MG63 (cell line): ENCODE measurements around the gene FIG4. TPM values are rescaled to one million over a fixed set of nuclear protein-coding genes. Genes with fewer than 3 reads are reported as not detected.
"Not testable (repeated sequence)": the region's sequence is repeated elsewhere in the genome, so short reads cannot be mapped to it uniquely, and the experiment has no call there.

Experiments
- DNase-seq: peaks from one replicate; pipeline ENCODE4 v3.0.0-alpha.2; 2020
- H3K27me3 ChIP-seq: fragments of 250-450 bp; sonication (Bioruptor Pico); 2 replicates; pipeline ENCODE4 v1.5.1; 2020; ENCODE audit warnings: mild to moderate bottlenecking, moderate library complexity
- H3K36me3 ChIP-seq: fragments of 250-450 bp; sonication (Bioruptor Pico); 2 replicates; pipeline ENCODE4 v1.5.1; 2020; ENCODE audit warnings: mild to moderate bottlenecking, moderate library complexity
- H3K4me3 ChIP-seq: fragments of 250-450 bp; sonication (Bioruptor Pico); 2 replicates; pipeline ENCODE4 v1.5.1; 2020; ENCODE audit warnings: mild to moderate bottlenecking, moderate library complexity
- H3K9me3 ChIP-seq: fragments of 250-450 bp; sonication (Bioruptor Pico); 2 replicates; pipeline ENCODE4 v1.5.1; 2020; ENCODE audit warnings: mild to moderate bottlenecking, moderate library complexity
- total RNA-seq: library from RNA; depleted of rRNA; stranded (reverse); fragments of >200 nt; shearing (Covaris generic); gene quantifications from 2 replicates; pipeline ENCODE4 v1.2.3, GENCODE V29; 2014; ENCODE audit warnings: low replicate concordance; rRNA removed

FIG4 gene
- 5.0 and 6.3 TPM in 2 replicates for total RNA-seq

- DNase-seq = peak; percentile 94
- H3K36me3 ChIP-seq = peaks cover under 1% of the 10 kb centered on the region; the same call in 1 of the 2 replicates
- H3K4me3 ChIP-seq = peak within 1 kb of the TSS; percentile 67
- H3K9me3 ChIP-seq = no peaks in the 10 kb centered on the region
- H3K27me3 ChIP-seq = no peaks in the 10 kb centered on the region
Observed at GRCh38 chr6:109690737-109691621, at the start of gene FIG4, which contains the start of gene AK9. Gene FIG4, plus strand, starts transcription at chr6:109691296. Its CDS starts 140 bp downstream, at chr6:109691436. Gene AK9, minus strand, starts transcription at chr6:109691202. Its CDS starts 15,457 bp downstream, at chr6:109675745.

DNA sequence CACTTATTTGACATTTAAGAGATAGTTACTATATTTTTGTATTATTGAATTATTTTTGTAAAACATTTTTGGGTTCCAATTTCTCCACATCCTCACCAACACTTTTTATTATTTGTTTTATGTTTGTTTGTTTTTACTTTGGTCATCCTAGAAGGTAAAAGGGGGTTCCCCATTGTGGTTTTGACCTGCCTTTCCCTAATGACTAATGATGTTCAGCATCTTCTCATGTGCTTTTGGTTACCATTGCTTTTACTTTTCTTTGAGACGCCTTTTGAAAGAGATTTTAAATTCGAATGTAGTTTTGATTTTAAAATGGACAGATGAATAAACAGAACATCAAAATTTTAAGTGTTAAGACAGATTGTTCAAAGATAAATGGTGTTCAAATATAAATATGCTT is 47.0 kb upstream of the FIG4 start:
- H3K27me3 ChIP-seq = no peaks in the 10 kb centered on the region
- no peak overlapping the region for H3K4me3 ChIP-seq
- no peaks in the 10 kb centered on the region for H3K36me3 ChIP-seq
- DNase-seq = no peak
- no peaks in the 10 kb centered on the region for H3K9me3 ChIP-seq

GRCh38 chr6:109653264-109653663 is 37.8 kb upstream of the FIG4 start:
- Histone ChIP-seq H3K27me3 (no peaks in the 10 kb centered on the region), H3K4me3 (no peak overlapping the region), H3K9me3 (no peaks in the 10 kb centered on the region), H3K36me3 (no peaks in the 10 kb centered on the region)
- no peak for DNase-seq

DNA sequence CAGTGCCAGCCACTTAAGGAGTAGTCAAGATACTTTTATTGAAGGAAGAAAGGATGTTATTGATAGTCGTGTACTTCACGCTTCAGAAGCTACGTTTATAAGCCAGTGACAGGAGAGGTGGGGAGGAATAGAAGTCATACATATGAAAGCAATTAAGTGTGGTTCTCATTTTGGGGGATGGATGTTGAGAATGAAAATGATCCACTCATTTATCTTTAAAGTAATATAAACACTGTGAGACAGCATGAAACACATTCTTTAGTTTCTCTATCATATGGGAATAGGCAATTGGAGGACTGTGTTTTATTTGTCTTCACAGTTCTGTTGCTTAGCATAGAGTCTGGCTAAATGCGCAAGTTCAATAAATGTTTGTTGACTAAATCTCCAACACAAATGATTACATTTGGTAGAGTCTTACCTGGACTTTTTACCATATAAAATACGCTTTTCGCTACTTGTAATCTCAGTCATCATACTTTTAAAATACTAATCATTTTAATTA is 35.3 kb upstream of the FIG4 start:
- no peaks in the 10 kb centered on the region for H3K9me3 ChIP-seq
- H3K36me3 ChIP-seq = no peaks in the 10 kb centered on the region
- DNase-seq = no peak
- H3K27me3 ChIP-seq = no peaks in the 10 kb centered on the region
- H3K4me3 ChIP-seq = no peak overlapping the region

GRCh38 chr6:109660526-109661320 is 30.4 kb upstream of the FIG4 start:
- Histone ChIP-seq H3K4me3 (no peak overlapping the region), H3K9me3 (no peaks in the 10 kb centered on the region), H3K27me3 (no peaks in the 10 kb centered on the region), H3K36me3 (no peaks in the 10 kb centered on the region)
- no peak for DNase-seq

- no peak overlapping the region for H3K4me3 ChIP-seq
- H3K36me3 ChIP-seq = no peaks in the 10 kb centered on the region
- no peaks in the 10 kb centered on the region for H3K27me3 ChIP-seq
- no peaks in the 10 kb centered on the region for H3K9me3 ChIP-seq
- no peak for DNase-seq
Observed at GRCh38 chr6:109662192-109662591, 28.9 kb upstream of the FIG4 start.

DNA sequence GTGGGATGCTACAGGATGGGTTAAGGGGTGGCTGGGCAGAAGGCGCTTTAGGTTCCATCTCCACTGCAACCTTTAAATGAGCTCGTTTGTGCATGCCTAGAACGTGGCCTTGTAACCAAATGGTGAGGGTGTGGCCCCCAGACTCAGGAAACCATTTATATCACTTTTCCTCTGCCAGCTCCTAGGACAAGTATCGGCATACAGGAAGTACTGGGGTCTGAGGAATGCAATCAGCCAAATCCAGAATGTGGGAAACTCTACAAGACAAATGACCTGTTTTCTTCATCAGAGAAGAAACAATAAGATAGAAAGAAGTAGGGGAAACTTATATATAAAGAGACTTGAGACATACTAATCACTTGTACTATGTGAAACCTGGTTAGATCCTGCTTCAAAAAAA is 21.3 kb upstream of the FIG4 start:
- no peaks in the 10 kb centered on the region for H3K9me3 ChIP-seq
- no peaks in the 10 kb centered on the region for H3K27me3 ChIP-seq
- no peak for DNase-seq
- no peak overlapping the region for H3K4me3 ChIP-seq
- no peaks in the 10 kb centered on the region for H3K36me3 ChIP-seq

DNA sequence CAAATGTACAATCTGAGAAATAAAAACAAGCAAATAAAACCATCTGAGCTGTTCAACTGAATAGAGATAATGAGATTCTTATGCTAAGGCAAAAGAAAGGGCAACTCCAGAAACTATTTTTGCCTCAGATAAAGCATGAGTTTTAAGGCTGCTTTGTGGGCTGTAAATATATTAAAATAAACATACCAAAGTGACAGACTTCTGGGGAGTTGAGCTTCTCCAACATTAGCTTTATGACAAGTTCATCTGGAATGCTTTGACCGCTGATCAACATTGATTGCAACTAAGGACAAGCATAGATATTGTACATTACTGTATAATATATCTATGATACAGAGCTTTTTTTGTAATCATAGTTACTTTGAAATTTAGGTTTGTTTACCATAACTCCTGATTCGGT is 19.4 kb upstream of the FIG4 start:
- H3K4me3 ChIP-seq = no peak overlapping the region
- no peaks in the 10 kb centered on the region for H3K36me3 ChIP-seq
- H3K9me3 ChIP-seq = no peaks in the 10 kb centered on the region
- no peak for DNase-seq
- no peaks in the 10 kb centered on the region for H3K27me3 ChIP-seq

GRCh38 chr6:109672175-109672574 is 18.9 kb upstream of the FIG4 start:
- Histone ChIP-seq H3K27me3 (no peaks in the 10 kb centered on the region), H3K9me3 (no peaks in the 10 kb centered on the region), H3K4me3 (no peak overlapping the region), H3K36me3 (no peaks in the 10 kb centered on the region)
- no peak for DNase-seq

DNA sequence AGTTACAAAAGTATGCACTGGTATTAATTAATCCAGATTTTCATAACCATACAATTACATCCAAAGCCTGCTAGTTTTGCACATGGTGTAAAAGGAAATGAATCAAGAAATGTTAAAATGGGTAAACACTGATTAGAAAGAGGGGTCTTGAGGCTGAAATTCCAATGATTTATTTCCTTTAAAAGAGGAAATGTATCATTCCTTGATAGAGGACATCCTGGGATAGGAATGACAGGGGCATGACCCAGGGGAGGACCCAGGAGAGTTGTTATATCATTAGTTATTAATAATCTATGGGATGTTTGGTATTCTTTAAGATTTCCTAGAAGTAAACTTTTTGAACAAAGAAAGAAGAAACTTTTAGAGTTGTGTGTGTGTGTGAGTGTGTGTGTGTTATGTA is 18.3 kb upstream of the FIG4 start:
- Histone ChIP-seq H3K4me3 (no peak overlapping the region), H3K9me3 (no peaks in the 10 kb centered on the region), H3K27me3 (no peaks in the 10 kb centered on the region), H3K36me3 (no peaks in the 10 kb centered on the region)
- no peak for DNase-seq

GRCh38 chr6:109676724-109677123 is 14.4 kb upstream of the FIG4 start:
- H3K27me3 ChIP-seq = no peaks in the 10 kb centered on the region
- no peak overlapping the region for H3K4me3 ChIP-seq
- H3K9me3 ChIP-seq = no peaks in the 10 kb centered on the region
- DNase-seq = no peak
- H3K36me3 ChIP-seq = no peaks in the 10 kb centered on the region

DNA sequence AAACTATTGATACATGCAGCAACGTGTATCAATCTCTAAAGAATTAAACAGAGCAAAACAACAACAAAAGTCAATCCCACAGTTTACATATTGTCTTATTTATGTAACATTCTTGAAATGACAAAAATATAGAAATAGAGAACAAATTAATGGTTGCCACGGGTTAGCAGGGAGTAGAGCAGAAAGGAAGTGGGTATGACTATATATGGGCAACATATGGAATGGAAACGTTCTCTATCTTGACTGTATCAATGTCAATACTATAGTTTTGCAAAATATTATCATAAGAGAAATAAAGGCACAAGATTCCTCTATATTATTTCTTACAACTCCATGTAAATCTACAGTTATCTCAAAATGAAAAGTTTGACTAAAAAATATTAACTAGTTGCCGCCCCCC is 12.9 kb upstream of the FIG4 start:
- DNase-seq = no peak
- Histone ChIP-seq H3K36me3 (no peaks in the 10 kb centered on the region), H3K4me3 (no peak overlapping the region), H3K27me3 (no peaks in the 10 kb centered on the region), H3K9me3 (no peaks in the 10 kb centered on the region)

DNA sequence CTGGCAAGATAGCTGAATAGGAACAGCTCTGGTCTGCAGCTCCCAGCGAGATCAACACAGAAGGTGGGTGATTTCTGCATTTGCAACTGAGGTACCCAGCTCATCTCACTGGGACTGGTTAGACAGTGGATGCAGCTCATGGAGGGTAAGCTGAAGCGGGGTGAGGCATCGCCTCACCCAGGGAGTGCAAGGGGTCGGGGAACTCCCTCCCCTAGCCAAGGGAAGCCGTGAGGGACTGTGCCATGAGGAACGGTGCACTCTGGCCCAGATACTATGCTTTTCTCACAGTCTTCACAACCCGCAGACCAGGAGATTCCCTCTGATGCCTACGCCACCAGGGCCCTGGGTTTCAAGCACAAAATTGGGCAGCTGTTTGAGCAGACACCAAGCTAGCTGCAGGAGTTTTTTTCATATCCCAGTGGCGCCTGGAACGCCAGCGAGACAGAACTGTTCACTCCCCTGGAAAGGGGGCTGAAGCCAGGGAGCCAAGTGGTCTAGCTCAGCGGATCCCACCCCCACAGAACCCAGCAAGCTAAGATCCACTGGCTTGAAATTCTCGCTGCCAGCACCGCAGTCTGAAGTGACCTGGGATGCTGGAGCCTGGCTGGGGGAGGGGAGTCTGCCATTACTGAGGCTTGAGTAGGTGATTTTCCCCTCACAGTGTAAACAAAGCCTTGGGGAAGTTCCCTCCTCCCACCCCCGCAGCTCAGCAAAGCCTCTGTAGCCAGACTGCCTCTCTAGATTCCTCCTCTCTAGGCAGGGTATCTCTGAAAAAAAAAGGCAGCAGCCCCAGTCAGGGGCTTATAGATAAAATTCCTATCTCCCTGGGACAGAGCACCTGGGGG is 12.2 kb upstream of the FIG4 start:
- H3K27me3 ChIP-seq, H3K36me3 ChIP-seq, H3K9me3 ChIP-seq, DNase-seq, H3K4me3 ChIP-seq: not testable (repeated sequence)

DNA sequence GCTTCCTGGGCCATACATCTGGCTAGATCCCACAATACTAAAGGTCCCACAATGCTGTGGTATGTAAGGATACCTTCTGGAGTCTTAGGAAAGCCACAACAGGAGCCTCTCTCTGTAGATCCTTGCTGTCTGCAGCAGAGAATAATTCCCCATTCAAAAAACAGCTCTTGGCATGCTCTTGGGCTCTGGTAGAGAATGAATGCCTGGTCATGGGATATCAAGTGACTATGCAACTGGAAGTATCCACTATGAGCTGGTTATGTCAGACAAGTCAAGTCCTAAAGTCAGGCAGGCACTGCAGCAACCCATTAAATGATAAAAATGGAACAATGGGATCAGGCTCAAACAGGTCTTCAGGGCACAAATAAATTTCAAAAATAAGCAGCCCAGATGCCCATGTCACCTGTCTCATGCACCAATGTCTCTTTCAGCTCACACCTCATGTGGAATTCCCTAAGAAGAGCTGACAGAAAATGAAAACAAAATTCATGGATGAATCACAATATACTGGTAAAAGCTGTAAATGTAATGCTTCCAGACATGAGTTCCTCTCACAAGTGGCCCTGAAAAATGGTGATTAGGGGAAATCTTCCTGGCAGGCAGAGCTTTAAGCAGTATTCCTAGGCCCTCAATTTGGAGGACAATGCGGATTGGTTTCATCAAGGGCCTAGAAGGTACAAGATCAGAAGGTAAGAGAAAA is 4.4 kb upstream of the FIG4 start:
- DNase-seq = no peak
- no peak overlapping the region for H3K4me3 ChIP-seq

DNA sequence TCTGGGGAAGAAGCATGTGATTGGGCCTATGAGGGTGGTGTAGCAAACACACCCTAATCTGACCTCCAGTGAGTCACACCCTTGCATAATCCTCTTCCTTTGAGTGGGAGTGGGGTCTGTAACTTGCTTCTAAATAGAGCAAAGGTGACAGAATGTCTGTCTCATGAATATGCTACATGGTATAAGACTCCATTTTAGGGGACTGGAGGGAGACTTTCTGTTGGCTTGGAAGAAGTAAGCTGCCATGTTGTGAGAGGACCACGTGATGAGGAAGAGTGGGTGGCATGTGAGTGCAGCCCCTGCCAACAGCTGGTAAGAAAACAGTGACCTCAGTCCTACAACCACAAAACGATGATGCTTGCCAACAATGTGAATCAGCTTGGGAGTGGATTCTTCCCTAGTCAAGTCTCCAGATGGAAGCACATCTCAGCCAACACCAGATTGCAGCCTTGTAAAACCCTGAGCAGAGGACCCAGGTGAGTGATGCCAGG is 3.8 kb upstream of the FIG4 start:
- peak; percentile 91 for DNase-seq

More for the DNA sequence above, 4.4 kb upstream of the FIG4 start:
- Histone ChIP-seq H3K9me3 (no peaks in the 10 kb centered on the region), H3K36me3 (no peaks in the 10 kb centered on the region), H3K27me3 (no peaks in the 10 kb centered on the region)

DNA sequence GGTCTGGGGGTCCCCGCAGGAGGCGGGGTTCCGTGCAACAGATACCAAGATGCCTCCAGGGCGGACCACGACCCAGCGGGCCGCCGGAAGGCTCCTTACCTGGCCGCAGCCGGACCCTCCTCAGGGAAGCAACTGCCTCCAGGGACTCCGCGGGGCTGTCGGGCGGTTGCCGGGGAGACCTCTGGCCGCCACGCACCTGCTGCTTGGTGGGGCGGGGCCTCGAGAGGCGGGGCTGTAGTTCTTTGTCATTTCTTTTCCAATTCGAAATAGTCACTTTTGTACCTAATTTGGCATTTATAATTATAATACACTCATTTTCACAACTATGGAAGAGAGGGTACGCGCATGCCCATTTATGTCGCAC is 741 bp upstream of the FIG4 start:
- Histone ChIP-seq H3K27me3 (no peaks in the 10 kb centered on the region), H3K9me3 (no peaks in the 10 kb centered on the region), H3K36me3 (no peaks in the 10 kb centered on the region), H3K4me3 (peak overlapping the region; percentile 67)
- peak; percentile 18 for DNase-seq

More for the DNA sequence above, 3.8 kb upstream of the FIG4 start:
- H3K9me3 ChIP-seq = no peaks in the 10 kb centered on the region
- no peak overlapping the region for H3K4me3 ChIP-seq
- no peaks in the 10 kb centered on the region for H3K36me3 ChIP-seq
- no peaks in the 10 kb centered on the region for H3K27me3 ChIP-seq
